Stimulated activated CD4-positive, alpha-beta T cell treated with anti-CD3 and anti-CD28 coated beads, Interleukin-4, amount 100 ng/mL, for 24 hours (primary cell): ENCODE data around the gene FAM110A.
A peak's percentile ranks its signal among the peaks of the same experiment; 100 is the strongest.
"Not testable (repeated sequence)": the region's sequence is repeated elsewhere in the genome, so short reads cannot be mapped to it uniquely, and the experiment has no call there.

Experiments
- DNase-seq: peaks from one replicate; pipeline ENCODE4 v3.0.0-alpha.2; 2020

FAM110A gene

GRCh38 chr20:845226-845868, 11.8 kb downstream of the FAM110A start:
- no peak for DNase-seq

- DNase-seq: no peak
Observed at GRCh38 chr20:845941-846893, 12.7 kb downstream of the FAM110A start.

GRCh38 chr20:846894-847278, 13.4 kb downstream of the FAM110A start:
- DNase-seq: peak; percentile 51

GRCh38 chr20:848193-848592, 14.7 kb downstream of the FAM110A start:
- no peak for DNase-seq

GRCh38 chr20:848731-849130, 15.2 kb downstream of the FAM110A start:
- not testable (repeated sequence) for DNase-seq

GRCh38 chr20:853406-853996, 20.0 kb downstream of the FAM110A start:
- no peak for DNase-seq

- no peak for DNase-seq
Observed at GRCh38 chr20:854601-855000, 21.1 kb downstream of the FAM110A start.

- DNase-seq: no peak
Observed at GRCh38 chr20:855466-856360, 22.2 kb downstream of the FAM110A start.

GRCh38 chr20:856361-856775, 22.9 kb downstream of the FAM110A start:
- peak; percentile 52 for DNase-seq

DNA sequence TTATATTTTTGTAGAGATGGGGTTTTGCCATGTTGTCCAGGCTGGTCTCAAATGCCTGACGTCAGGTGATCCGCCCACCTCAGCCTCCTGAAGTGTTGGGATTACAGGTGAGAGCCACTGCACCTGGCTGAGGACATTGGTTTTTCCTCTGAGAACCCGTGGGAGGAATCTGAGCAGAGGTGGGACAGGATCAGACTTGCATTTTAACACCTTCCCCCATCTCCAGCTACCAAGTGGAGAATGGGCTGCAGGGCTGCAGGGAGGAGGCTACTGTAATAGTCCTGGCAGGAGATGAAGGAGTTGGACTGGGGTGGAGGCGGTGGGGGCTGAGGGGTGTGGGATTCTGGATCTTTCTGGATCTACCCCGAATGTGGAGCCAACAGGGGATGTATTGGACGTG, 24.5 kb downstream of the FAM110A start:
- no peak for DNase-seq

GRCh38 chr20:859751-860231, 26.3 kb downstream of the FAM110A start:
- no peak for DNase-seq

DNA sequence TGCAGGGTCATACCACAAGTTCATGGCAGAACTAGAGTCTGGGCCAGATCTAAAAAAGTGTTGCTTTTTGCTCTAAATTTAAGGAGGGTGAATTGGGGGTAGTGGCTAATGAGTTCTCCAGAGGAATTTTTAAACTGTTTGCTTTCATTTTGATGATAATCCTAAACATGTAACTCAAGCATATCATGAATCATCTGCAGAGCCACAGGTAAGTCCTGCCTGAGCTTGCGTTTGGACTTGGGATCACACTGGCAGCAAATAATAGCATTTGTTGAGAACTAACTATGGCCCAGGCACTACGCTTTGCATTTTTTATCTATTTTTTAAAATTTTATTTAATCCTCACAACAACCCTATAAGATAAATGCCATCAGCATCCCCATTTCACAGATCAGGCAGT, 27.4 kb downstream of the FAM110A start:
- DNase-seq: no peak

GRCh38 chr20:865440-865839, 31.9 kb downstream of the FAM110A start:
- DNase-seq: no peak

DNA sequence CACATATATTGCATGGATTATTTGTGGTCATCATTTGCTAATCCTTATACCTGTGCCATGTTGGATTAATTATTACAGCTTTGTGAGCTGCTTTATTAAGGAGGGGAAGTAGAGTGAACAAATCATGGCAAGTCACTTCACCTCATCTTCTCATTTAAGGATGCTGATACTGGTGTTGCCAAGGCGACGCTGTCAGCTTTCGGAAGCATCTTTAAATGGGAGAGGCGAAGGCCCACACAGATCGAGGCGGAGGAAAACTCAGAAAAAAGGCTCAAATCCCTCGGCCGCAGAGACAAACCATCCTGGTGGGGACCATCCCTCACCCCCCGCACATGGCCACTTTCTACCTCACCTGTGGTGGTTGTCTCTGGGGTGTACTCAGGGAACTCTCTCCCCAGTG, 34.8 kb downstream of the FAM110A start:
- no peak for DNase-seq

DNA sequence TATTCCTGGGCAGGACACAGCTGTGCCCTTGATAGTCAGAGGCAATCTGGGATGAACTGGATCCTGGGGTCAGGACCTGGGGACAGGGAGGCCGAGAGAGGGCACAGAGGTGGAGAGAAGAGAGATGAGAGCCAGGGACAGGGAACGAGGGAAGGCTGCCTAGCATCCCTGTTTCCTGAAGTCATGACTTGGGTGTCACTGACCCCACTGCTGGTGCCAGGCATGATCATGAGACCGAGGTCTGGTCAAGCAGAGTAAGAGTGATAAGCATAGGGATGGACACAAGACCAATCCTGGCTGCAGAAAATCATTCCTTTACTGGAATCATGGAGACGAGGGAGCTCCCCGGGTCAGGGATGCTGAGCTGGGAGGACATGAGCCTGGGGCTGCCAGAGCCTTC, 36.1 kb downstream of the FAM110A start:
- no peak for DNase-seq

GRCh38 chr20:870758-871157, 37.2 kb downstream of the FAM110A start:
- DNase-seq: no peak

DNA sequence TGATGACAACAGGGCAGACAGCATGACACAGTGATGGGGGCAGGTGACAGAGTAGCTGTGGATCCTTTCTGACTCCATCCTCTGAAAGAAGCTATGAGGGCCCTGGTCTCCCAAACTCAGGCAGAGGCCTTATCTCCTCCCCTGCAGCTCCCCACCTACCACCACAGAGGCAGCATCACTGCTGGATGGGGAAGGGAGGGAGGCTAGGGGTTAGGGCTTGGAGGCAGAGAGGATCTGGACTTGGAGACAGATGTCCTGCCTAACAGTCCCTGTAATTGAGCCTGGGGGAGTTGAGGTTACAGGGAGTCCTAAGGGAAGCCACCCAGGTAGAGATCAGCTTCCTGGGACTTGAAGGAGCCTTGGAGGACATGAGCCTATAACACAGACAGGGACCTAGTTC, 37.9 kb downstream of the FAM110A start:
- no peak for DNase-seq

- DNase-seq: no peak
Observed at GRCh38 chr20:871948-872347, 38.4 kb downstream of the FAM110A start.

- no peak for DNase-seq
Observed at GRCh38 chr20:872855-873520, 39.5 kb downstream of the FAM110A start.

DNA sequence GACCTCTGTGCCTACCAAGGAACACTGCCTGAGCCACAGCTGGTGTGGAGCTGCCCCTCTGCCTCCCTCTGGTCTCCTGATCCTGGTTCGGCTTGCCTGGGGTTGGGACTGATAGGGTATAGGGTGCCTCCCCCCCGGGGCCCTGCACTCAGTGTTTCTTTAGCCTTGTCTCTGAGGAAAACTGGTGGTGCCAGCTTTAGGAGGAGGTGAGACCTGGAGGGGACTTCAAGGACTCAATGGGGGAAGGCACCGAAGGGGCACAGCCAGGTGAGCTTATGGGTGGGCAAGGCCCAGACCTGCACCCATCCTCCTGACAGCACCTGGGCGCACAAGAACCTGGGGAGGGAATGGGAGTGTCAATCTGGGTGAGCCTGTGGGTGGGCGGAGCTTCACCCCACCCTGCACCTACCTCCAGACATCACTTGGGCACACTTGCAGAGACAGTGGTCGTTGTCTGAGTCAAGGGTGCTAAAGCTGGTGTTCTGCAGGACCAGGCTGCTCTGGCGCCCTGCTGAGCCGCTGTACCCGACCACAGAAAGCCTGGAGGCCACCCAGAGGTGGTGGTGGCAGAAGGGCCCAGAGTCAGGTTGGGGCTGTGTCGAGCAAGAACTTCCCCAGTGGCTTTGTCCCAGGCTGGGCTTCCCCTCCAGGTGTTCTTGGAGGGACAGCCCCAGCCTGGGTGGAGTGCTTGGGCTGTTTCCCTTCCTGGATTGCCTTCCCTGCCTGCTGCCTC, 40.5 kb downstream of the FAM110A start:
- no peak for DNase-seq

DNA sequence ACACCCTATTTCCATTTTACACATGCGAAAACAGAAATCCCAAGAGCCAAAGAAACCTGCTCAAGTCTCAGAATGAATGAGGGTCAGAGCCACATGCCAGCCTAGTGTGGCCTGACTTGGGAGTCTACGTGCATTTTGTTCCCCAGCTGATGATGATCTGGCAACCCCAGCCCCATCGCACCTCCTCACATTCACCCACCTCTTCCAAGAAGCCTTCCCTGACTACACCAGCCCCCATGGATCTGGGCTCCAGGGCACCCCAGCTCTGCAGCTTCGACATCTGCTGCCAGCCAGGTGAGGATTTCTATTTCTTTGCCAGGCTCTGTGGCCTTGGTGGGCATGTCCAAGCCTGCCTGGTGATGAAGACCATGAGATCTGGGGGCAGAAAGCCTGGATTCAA, 41.6 kb downstream of the FAM110A start:
- no peak for DNase-seq
